Amygdala (tissue), 56 donors: ENCODE data around the gene KCND2.

Source experiments
- DNase-seq, 56 donors: peaks; one replicate each; lab custom pipeline; 2025; lab: John Stamatoyannopoulos, UW

KCND2 gene

DNA sequence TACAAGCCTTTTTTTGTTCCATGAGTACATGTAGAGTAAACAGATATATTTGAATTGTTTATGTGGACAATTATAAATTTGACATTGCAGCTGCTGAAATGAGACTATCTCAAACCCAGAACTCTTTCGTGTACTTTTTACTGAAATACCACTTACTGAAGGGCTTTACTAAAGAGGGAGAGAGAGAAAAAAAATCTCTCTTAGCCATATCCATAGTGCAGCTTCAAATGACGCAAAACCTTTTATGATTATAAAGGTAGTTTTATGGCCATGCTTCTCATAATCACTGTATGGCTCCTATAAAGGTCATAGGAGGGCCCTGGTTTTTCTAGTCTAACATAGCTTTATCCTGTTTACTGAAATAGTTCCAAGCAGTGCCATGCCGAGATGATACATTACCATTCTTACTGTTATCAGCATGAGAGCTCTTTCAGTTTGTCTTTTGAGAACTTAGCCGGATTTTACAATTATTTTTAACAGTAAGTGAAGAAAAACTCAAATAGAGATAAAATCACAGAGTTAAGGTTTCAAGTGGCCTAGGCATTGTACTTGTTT lies 35.1 kb downstream of the KCND2 start:
- DNase-seq, result no peak

DNA sequence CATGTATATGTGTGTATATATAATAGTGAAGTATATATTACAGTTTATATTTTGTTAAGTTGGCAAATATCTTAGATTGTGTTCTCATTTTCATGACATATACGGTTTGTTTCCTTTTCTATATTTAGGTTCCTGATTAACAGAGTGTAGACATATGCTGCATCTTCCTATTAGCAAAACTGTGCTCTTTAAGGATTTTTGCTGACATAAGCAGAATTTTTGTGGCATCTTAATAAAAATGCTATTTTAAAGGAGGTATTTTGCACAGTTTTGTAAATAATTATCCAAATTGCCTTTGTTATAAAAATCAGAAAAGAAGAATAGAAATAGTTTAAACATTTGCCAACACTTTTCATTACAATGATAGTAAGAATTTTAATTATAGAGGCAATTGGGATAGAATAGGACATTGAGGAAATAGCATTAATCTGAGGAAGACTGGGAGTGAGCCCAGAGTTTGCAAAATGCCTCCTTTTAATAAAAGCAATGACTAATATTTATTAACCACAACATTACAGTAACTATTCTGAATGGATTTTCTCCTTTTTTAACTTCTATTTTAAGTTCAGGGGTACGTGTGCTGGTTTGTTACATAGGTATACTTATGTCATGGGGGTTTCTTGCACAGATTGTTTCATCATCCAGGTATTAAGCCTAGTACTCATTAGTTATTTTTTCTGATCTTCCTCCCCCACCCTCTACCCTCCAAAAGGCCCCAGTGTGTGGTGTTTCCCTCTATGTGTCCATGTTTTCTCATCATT lies 38.2 kb downstream of the KCND2 start:
- no peak for DNase-seq

DNA sequence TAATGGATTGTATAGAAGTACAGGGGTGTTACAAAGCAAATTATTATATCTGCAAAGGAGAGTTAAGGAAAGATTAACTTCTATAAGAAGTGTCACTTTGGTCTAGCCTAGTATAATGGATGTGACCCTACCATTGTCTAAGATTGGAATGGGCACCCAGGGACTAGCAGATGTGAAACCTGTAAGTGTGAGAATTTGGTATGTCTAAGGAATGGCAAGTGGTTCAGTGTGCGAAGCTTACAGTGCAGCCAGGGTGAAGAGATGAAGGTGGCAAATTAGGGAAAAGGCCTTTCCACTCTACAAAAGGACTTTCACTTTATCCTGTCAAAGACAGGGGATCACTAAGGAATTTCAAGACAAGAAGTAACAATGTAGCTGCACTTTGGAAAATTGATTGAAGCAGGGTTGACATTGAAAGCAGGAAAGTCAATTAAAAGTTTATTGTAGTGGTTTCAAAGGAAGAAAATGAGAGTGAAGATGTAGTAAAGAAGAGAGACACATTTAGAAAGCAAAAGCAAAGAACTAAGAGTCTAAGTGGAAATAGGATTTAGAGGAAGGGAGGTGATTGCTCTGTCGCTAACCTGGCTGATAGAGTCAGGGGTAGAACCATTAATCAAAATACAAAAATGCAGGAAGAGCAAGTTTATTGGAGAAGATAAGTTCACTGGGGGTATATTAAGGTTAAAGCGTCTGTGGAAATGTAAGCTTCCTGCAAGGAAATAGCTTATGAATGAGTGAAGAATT lies 47.4 kb downstream of the KCND2 start:
- DNase-seq, result no peak

DNA sequence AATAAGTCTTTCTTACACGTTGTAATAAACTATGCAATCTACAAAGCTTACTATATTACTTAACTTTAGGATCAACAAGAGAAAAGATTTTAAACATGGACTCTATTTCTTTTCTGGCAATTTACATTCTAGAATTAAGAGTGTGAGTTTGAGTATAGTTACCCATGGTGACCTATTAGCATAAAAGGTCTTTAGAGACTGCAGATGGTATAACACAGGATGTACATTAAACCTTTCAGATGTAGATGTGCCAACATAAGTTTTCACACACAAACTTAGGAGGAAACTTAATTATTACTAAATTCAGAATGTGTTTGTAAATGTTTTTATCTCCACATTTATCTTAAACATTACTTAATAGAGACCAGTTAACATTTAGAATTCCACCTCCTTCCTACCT lies 54.1 kb downstream of the KCND2 start:
- no peak for DNase-seq

DNA sequence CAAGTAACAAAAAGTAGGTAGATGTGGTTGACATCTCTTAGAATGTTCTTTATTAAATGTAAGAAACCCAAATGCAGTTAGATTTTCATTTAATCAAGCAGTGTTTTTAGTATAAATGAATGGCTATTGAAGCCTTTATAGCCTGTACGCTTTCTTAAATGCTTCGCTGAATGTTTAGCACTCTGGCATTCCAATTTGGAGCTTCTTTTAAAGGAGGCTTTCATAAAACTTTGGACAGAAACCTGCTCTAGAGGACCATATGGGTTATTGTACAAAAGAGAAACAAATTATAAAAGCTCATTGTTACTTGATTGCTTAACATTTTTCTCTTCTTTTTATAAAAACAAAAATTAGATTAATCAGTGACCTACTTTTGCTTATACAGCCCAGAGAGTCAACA lies 59.5 kb downstream of the KCND2 start:
- no peak for DNase-seq

DNA sequence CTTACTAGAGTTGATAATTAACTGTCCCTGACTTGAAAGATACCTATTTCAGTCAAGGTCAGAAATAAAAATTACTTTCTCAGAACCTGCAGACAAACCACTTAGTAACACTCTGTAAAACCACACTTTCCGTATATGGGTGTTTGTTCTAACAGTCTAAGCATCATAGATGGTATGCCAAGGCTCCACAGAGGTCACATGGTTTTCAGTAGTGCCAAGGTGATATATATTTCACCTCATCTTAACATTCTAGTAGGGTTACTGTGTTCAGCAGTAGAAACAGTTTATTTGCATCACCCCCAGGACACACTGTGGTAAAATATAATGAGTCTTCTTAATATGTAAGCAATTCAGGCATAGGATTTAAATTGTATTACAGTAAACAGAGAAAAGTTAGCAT lies 61.5 kb downstream of the KCND2 start:
- DNase-seq, result no peak

DNA sequence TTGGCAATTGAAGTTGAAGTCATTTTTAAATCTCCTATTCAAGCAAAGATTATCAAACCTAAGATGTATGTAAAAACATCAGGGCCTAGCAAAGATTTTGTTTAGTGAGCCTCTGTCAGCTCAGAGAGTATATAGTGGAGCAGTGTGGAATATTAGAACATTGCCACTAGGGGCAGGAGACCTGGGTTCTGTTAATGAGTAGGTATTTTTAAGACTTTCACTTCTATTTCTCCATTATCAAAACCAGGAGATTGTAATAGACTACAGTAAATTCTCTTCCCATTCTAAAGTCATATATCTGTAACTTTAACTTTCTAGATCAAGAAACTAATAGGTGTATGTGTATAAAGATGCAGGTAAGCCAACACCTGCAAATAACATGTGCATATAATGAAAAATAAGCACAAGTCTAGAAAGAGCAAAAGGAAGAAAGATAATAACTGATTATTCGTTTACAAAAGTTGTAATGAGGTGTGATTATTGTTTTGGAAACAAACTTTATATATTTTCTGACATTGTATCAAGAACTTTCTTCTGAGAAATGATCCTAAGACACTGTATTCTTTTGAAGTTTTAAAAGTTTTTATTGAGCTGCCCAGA lies 64.4 kb downstream of the KCND2 start:
- no peak for DNase-seq

DNA sequence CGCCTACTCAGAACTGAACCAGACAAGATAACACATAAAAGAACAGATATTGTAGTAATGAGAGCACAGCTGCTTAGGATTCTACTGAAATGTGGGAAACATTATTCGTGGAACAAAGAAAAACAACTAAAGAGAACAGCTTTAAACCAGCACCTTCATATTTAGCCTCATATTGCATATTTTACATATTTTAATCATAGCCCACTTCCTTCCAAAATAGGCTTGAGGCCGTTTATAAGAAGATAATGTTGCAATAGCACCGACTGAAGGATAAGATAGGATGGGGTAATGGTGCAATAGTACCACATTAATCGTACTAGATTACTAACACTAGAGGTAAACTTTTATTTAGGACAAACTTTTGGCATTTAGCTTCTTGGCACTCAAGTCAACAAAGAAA lies 71.3 kb downstream of the KCND2 start:
- no peak for DNase-seq

DNA sequence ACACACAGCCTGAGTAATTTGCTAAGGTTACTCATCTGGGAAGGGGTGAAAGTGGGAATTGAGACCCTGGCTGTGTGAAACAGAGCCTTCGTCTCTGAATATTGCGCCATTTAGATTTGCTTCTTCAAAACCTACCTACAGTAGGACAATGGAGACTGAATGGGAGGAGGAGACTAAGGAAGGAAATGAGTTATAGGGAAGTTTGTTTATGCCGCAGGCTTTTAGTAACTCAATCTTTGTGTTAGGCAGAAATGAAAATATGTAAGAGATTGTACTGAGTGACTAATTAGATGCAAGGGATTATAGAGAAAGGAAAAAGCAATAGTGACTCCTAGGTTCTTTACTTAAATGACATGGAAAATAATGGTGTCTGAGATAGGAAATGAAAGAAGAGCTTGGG lies 80.2 kb downstream of the KCND2 start:
- DNase-seq, result no peak

DNA sequence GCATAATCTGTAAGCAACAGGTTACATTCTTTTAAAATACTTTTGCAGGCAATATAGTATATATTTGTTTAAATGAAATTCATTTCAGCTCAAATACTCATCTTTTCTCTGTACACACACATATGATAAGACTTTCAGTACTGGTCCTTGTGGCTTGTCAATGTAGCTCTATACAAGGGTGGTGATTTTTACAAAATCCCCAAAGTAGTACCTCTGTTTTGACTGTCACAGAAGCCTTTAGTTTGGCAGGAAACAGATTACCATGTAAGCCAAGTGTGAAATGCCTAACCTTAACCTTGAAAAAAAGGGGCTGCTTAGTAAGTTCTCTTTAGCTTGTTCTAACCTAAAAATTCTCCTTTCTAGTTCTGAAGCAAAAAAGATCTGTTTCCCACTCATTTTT lies 87.9 kb downstream of the KCND2 start:
- no peak for DNase-seq

DNA sequence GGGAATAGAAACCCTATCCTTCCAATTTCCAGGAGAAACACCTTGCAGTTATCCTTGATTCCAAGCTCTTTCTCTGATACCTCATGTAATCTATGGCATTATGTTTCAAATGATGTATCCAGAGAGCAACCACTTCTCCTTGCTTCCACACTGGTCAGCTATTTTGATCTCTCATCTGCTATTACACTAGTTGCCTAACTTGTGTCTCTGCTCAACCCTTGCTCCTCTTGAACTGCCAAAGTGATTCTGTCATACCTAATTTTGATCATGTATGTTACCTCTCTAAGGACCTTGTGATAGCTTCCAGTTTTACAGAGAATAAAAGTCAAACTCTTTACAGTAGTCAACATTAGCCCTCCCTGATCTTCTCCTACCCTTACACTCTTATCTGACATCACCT lies 90.4 kb downstream of the KCND2 start:
- DNase-seq, result no peak

DNA sequence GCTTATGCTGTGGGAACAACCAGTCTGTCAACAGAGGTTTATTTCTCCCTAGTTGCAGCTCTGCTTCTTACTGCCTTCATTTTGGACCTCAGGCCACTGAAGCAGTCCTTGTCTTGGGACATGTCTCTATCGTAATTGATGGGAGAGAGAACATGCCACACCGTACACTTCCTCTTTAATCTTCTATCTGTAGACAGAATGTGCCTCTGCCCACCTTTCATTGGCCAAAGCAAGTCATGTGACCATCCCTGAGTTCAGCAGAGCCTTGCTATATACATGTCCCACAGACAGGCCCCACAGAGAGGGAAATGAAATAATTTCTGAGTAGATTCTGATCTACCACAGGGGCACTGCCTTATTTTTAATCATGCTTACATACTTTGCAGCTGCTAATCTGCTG lies 98.0 kb downstream of the KCND2 start:
- DNase-seq, result peak in 2 of 56 donors; percentile 0 to 1

DNA sequence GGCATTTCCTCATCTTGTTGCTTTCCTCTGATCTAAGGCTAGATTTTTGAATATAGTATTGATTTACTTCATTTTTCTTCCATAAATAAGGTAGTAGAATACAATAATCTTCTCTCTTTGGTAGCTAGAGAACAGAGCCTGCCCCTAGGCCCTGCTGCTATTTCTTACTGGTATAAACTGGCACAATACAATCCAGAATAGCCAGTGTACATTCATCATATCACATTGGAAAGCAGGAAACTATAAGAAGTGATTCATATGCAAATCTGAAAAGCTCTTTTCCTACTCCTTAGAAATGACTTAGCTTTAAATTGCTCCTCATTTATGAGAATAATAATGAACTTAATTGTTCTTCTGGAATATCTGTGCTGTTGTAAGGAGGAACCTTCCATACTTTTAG lies 100.2 kb downstream of the KCND2 start:
- no peak for DNase-seq

DNA sequence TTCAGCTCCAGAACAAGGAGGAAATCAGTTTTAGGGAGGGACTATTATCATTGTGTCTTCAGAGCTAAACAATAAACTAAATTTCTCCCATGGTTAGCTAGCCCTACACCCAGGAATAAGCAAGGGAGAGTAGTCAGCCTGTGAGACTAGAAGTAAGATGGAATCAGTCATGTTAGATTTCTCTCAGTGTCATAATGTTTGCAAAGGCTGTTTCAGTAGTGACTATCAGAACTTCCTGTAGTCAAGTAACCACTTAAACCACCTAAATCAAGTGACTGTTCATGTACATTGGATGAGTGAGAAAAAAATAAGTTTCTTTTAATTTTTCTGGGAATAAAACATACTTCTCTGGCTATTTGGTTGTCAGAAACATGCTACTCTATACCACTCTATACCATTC lies 121.6 kb downstream of the KCND2 start:
- no peak for DNase-seq

DNA sequence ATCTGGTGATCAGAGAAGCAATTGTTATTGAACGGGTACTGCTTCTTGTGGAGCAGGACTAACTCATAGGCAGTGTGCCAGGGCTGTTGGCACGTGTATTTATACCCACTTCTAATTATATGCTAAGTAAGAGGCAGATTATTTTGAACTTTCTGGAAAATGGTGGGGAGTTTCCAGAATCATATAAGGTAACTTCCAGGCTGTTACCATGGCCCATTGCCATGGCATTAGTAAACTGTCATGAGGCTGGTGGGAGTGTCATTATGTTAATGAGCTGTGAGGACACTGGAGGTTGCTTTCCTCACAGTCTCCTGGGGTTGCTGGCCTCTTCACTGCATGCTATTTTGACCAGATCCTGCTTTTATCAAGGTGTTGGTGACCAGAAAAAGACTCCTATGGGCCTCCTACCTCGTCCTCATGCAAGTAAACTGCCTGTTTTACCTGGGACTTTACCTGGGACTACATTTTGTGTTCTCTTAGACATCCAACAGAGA lies 122.6 kb downstream of the KCND2 start:
- DNase-seq, result peak in 2 of 56 donors; percentile 6 to 40

DNA sequence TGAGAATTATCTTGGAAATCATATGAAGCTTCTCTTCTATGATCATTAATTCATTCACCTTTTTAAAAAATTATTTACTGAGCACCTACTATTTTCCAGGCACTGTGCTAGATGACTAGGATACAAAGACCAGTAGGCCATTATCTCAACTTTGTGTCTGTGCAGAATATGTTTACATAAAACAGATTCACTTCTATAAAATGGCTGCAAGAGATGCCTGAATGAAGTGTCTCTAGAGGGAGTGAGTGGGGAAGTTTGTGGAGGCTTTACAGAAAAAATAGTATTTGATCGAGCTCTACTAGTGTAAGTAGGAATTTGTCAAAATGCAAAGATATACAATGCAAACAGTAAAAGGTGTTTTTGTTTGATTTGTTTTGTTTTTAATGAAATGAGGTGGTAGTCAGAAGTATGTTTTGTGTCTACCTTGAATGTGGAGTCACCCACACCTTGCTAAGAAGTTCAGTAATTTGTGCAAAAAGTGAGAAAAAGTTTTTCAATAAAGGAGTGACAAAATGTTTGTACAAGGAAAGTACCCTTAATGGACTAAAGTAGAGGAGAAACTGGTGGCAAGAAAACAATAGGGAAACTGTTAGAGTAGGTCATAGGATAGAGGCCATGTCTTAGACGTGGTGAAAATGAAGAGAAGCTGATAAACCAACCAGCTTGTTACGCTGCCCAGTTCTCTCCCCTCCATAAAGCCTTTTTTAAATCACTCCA lies 125.5 kb downstream of the KCND2 start:
- no peak for DNase-seq

DNA sequence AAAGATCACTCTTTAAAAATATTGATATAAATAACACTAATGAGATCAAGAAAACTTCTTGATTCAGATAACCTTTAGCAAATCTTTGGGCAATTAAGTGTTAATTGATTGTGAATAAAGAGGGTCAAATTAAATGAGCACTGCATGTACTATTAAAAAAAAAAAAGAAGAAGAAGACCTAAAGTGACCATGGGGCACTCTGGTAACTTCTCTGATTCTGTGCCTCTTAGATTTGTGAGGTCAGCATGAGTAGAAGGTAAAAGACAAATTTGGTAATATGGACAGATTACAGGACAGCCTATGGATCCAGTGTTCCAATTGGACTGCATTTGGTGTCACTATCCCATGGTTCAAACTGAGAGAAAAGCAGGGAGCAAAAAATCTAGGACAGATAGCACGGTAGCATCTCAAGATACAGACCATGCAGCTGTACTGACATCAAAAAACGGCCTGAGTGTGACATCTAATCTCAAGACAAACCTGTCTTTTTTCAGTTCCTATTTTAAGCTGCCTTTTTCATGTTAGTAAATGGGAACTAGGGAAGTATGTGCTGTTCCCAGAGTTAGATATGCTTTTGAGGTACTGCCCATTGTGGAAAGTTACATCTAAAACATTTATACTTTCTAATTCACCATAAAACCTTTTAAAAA lies 128.0 kb downstream of the KCND2 start:
- DNase-seq, result no peak

DNA sequence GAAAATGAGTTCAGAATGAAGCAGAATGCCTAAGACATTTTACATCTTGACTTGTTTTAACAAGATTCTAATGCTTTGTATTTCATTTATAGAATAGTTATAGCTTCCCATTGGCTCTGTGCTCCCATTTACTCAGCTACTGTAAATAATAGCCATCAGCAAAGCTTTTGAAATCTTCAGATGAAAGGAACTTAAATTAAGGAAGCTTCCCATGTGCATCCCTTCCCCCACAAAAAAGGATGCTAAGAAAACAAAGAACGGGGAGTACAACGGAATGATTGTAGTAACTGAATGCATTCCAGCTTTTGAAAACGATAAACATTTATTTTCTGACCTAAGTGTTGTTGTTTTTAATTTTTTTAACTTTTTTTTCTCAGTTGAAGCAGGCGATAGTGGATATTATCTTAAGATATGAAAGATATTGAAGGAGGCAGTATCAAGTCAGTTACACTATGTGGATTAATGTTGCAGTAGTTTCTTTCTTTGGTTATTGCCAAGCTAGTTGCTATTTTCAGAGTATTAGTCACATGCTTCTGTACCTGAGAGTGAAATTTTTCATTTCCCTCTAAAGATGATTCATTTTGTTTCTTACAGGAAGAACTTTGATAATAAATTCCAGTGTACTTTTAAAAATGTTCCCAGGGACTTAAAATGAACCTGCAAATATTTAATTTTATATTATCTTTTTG lies 129.2 kb downstream of the KCND2 start:
- DNase-seq, result no peak

DNA sequence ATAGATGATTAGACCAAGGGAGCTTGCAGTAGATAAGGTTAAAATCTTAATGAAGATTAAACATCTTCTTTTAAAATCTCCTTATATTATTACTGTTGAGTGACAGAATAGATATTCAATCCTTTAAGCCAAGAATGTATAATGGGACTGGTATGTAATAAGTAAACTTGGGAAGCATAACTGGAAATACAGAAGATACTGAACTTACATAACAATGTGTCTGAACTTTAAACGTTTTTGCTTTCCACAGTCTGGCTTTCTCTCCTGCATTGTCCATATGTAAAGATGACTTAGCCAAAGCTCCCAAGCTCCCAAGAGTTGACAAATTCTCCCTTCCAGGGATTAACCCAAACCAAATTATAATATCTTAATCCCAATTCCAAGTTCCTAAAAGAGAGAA lies 129.8 kb downstream of the KCND2 start:
- DNase-seq, result no peak

DNA sequence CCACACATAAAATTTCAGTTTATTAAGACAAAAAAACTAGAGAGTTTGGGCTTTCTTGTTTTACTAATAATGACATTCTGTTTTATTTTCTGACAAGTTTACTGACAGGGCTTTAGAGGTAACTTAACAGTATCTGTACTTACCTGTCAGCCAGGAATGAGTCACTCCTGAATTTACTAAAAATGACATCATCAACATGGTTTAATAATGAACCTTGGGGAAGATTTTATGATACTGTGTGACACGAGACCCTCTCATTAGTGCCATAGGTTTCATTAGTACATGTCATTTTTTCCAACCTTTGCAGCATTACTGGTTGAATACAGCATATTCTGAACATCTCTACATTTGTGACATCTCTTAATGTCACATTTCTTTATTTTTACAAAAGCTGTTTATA lies 131.1 kb downstream of the KCND2 start:
- DNase-seq, result no peak
